T47D (cell line): ENCODE measurements around the gene MB.

Experiments
- DNase-seq, 2 experiments: peaks; one replicate each; pipeline versions ENCODE4 v3.0.0 to v3.0.0-alpha.2; 2011 to 2012; ENCODE audit warnings: low read depth in 1 of 2, low spot score in 1 of 2
- JUND ChIP-seq: IDR thresholded peaks from 2 replicates; pipeline ENCODE4 v1.6.1; 2012; ENCODE audit warnings: low read depth
- in situ Hi-C: cut with HindIII; loops from 2 replicates; pipeline ENCODE4 v1.10.0; 2016; ENCODE audit warnings: low sequenced_read_pairs, low pct_unique_long_range_greater_than_20kb

The MB gene

DNA sequence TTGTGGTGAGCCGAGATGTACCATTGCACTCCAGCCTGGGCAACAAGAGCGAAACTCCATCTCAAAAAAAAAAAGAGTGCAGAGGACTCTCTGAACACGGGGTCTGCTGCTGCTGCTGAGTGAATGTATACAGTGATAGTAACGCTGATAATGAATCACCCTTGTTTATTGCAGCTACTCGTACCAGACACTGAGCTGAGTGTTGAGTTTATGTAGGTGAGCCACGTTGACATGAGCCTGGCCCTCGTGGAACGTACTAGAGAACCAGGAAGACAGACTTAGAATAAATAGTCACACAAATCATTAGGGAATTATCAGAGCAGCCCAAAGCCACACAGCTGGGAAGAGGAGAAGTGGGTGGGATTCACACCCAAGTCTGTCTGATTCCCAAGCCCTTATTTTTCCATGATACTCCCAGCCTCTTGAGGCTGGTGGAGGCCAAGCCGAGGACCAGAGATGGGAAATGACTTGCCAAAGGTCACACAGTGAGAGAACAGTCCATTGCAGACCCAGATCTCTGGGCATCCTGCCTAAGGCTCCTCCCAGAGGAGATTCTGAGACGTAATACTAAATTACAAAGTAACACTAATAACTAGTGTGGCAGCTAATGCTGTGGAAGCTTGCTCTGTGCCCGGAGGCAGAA lies 34.8 kb downstream of the MB start:
- TF ChIP-seq JUND = no peak
- no peak for DNase-seq
- in situ Hi-C loops = no loop called here

DNA sequence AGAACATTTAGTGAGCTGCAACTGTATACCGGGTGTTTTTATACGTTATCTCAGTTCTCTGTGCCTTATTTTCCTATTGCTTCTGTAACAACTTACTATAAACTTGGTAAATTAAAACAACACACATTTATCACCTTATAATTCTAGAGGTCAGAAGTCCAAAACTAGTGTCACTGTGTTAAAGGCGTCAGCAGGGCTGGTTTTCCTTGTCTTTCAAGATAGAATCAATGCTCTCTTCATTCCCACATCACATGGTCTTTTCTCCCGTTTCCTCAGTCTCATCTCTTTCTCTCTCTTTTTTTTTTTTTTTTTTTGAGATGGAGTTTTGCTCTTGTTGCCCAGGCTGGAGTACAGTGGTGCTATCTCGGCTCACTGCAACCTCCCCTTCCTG lies 36.1 kb downstream of the MB start:
- in situ Hi-C loops = no loop called here
- no peak for DNase-seq
- TF ChIP-seq JUND = no peak

GRCh38 chr22:35580351-35581022 lies 36.6 kb downstream of the MB start:
- DNase-seq = no peak
- in situ Hi-C loops = no loop called here
- no peak for TF ChIP-seq JUND

DNA sequence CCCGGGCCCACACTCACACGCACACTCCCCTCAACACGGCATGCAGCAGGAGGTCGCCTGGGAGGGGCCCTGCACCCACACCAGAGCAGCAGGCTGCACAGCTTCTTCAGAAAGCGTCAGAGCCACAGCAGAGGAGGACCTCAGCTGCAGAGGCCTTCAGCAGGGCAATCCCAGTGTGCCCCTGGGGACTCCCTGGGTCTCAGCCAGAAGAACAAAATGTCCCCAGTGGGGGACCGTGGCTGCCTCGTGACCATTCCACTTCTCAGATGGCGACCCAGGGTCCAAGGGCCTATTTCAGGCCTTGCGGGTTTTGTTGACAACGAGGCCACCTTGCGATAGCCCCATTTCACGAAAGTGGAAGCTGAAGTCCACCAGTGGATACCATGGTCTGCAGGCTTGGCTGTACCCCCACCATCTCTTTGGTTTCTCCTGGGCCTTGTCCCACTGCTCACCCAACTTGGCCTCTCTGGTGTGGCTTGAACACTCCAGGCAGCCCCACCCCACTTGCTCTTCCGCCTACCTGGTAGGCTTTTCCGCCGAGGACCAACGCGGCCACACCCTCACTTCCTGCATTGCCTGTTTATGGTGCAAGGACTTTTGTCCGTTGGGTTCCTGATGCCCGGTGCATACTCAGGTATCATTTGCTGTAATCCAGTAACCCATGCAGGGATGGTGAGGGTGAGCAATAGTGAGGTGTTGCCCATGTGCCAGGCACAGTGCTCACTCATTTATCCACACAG lies 38.1 kb downstream of the MB start:
- no peak for TF ChIP-seq JUND
- in situ Hi-C loops = no loop called here
- no peak for DNase-seq

GRCh38 chr22:35577799-35578659 lies 39.1 kb downstream of the MB start:
- in situ Hi-C loops = no loop called here
- TF ChIP-seq JUND = no peak
- no peak for DNase-seq

- no peak for DNase-seq
- in situ Hi-C loops = no loop called here
- TF ChIP-seq JUND = no peak
These were observed 40.5 kb downstream of the MB start for GRCh38 chr22:35576671-35577070.

DNA sequence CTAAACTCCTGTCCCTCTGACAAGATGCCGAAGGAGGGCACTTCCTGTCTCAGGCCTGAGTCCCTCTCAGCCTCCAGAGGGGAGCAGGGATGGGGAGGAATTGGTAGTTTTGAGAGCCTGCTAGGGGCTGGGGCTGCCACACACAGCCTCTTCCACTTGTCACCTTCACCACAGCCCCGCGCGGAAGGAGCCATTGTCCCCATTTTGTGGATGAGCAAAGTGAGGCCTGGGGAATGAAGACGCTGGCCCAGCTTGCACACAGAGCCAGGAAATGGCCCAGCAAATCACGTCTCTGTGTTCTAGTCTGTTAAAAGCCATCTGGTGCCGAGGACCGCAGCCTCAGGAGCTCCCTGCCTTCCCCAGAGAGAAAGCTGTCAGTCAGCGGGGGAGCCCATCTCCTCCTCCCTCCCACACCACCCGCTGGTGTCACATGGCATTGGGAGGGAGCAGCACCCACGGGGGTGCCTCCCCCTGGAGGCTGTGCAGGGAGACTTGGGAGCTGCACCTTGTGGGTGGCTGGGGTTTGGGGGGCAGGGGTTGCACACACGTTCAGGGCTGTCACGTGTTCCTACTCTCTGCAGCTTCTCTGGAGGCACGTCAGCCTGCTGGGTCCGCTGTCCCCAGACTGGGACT lies 41.9 kb downstream of the MB start:
- no peak for TF ChIP-seq JUND
- no peak for DNase-seq
- in situ Hi-C loops = no loop called here

DNA sequence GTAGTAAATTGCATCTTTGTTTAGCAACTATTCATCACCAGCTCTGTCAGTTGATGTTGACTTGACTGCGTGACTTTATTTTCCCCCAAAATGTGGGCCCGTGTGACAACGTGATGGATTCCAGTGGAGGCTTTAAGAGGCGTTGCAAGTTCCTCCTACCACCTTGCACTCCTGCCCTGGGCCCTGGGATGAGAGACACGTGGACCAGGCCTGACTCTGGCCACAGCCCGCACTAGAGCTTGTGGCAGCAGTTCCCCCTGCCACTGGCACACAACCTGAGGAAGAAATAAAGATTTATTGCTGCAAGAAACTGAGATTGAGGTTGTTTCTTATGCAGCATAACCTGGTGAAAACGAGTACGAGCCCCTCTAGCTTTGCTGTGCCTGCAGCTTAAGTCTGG lies 44.6 kb downstream of the MB start:
- in situ Hi-C loops = no loop called here
- no peak for TF ChIP-seq JUND

GRCh38 chr22:35570686-35571194 lies 46.4 kb downstream of the MB start:
- in situ Hi-C loops = no loop called here
- no peak for TF ChIP-seq JUND
- DNase-seq = no peak

More for the DNA sequence above, 44.6 kb downstream of the MB start:
- DNase-seq = no peak

DNA sequence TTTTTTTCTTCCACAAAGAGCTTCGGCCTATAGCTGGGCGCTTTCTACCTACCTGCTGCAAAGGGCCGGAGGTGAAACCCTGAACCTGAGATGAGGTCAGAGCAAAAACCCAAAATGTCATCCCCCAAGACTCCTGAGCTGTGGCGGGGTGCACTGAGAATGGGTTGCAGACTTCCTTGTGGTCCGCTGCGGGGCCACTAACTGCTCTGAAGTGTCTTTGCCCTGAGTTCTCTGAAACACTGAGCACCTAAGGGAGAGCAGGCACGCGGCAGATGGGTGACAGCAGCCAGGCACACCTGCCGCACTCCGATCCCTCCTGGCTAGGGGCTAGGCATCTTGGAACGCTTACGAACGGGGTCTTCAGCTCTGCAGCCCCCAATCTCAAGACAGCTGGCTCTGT lies 47.2 kb downstream of the MB start:
- no peak for DNase-seq
- in situ Hi-C loops = no loop called here
- TF ChIP-seq JUND = no peak

- TF ChIP-seq JUND = no peak
- in situ Hi-C loops = no loop called here
- no peak for DNase-seq
These were observed 48.1 kb downstream of the MB start for GRCh38 chr22:35568751-35569739.
